Suppressor macrophage treated with lipopolysaccharide for 1 hour (primary cell): ENCODE data around the gene DSE.
A peak's percentile ranks its signal among the peaks of the same experiment; 100 is the strongest.
"Not testable (repeated sequence)": the region's sequence is repeated elsewhere in the genome, so short reads cannot be mapped to it uniquely, and the experiment has no call there.

Experiments used
- DNase-seq, 3 donors: peaks; one replicate each; pipeline ENCODE4 v3.0.0-alpha.2; 2020 to 2022

Gene DSE

DNA sequence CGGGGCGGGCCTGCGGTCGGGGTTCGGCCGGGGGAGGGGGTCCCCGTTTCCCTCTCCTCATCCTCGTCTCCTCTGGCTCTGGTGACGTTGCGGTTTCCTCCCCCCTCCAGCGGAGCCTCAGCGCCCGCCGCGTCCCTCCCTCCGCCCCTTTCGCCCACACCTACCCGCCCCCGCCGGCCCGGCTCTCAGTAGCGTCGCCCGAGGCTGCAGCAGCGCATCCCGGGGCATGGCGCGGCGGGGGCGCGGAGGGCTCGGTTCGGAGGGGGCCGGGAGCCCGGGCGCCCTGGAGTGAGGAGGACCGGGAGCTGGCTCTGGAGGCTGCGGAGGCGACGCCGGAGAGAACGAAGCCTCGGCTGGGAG is at the start of gene DSE:
Gene DSE (plus strand): TSS at position 188 of the 360 bp plus-strand sequence. CDS start 28,304 bp downstream, outside the sequence.
- peak; percentile 87 to 94 (median 88) for DNase-seq

DNA sequence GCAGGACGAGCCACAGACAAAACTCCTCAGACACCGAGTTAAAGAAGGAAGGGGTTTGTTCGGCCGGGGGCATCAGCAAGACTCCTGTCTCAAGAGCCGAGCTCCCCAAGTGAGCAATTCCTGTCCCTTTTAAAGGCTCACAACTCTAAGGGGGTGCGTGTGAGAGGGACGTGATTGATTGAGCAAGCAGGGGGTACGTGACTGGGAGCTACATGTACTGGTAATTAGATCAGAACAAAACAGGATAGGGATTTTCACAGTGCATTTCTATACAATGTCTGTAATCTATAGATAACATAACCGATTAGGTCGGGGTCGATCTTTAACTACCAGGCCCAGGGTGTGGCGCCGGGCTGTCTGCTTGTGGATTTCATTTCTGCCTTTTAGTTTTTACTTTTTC is 48.8 kb upstream of the DSE start:
- DNase-seq: not testable (repeated sequence)

DNA sequence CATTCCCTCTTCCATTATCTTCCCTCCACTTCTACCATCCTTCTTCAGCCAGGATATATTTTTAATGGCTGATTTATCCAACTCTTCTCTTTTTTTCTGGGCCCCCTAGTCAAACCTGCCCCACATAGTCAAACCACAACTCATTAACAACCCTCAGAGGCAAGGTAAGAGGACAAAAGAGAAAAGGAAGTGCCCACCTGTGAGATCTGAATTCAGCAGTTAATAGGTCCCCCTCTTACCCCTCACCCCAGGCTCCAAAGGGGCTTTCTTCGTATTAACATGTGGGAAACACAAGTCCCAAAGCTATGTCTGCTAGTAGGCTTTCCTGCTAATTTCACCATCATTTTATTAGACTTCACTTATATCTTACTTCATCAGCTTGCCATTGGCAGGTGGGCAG is 46.9 kb upstream of the DSE start:
- DNase-seq: no peak

GRCh38 chr6:116325634-116326132 is 45.1 kb upstream of the DSE start:
- DNase-seq: peak in 1 of 3 donors; percentile 10

DNA sequence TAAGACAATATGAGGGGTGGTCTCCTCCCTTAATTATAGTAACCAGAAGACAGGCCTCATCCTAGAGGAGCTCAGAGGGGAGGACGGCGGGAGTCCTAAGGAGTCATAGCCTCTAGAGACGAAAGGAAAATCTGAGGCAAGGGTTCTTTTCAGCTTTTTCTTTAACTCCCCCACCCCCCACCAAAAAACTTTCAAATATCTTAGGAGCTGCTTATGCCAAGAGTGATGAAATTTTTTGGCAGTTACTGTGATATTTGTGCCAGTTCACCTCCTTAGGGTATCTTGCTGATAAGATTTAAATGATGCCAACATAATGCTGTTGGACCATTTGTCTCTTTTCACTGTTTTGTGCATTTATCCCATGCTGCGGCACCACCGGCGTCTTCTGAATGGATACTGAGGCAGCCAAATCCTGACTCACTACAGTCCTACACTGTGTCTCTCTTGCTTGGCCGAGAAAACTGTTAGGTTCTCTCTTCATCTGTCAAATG is 44.5 kb upstream of the DSE start:
- no peak for DNase-seq

- no peak for DNase-seq
Measured at GRCh38 chr6:116326996-116327395, 43.8 kb upstream of the DSE start.

GRCh38 chr6:116327803-116328527 is 42.8 kb upstream of the DSE start:
- peak in 1 of 3 donors; percentile 20 for DNase-seq

DNA sequence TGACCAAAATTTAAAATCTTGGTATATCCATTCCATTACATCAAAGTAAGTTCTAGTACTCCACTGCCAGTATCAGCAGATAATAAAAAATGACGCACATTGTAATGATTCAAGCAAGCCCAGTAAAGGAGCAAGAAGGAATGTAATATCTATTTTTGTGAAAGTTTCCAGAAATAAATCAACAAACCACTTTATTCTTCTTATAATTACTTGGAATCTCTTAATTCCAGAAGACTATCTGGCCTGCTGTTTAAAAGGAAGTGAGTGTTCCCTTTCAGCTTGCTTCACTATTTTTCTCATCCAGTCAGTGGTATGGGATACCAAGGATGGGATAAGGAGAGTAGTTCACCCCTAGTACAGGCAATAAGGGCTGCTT is 42.2 kb upstream of the DSE start:
- DNase-seq: peak in 1 of 3 donors; percentile 8

DNA sequence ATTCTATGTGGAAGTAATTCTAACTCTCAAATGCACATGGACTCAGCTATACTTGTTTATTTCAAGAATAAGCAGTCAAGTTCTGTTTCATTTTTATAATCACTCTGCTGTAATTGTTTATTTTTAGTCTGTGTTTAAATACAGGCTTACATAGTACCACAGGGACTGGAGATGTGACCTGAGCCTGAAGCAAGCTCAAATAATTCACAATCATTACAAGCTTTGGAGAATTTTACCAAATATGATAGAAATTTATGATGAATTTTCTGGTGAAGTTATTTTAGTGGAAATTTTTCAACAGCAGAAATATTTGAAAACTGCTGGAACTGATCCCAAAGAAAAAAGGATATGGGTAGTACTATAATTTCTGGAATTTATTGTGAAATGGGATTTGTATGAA is 41.6 kb upstream of the DSE start:
- no peak for DNase-seq

- peak in 2 of 3 donors; percentile 41 to 44 for DNase-seq
Measured at GRCh38 chr6:116330511-116330910, 40.2 kb upstream of the DSE start.

GRCh38 chr6:116332096-116332495 is 38.7 kb upstream of the DSE start:
- DNase-seq: peak in 1 of 3 donors; percentile 16

DNA sequence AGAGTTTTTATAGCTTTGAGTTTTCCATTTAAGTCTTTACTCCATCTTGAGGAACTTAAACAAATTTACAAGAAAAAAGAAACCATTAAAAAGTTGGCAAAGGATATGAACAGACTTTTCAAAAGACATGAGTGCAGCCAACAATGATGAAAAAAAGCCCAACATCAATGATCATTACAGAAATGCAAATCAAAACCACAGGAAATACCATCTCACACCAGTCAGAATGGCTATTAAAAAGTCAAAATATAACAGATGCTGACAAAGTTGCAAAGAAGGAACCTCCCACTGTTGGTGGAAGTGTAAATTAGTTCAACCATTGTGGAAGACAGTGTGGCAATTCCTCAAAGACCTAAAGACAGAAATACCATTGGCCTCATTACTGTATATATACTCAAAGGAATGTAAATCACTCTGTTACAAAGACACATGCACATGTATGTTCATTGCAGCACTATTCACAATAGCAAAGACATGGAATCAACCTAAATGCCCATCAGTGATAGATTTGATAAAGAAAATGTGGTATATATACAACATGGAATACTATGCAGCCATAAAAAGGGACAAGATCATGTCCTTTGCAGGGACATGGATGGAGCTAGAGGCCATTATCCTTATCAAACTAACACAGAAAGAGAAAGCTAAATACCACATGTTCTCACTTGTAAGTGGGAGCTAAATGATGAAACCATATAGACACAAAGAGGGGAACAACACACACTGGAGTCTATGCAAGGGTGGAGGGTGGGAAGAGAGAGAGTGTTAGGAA is 35.9 kb upstream of the DSE start:
- DNase-seq: peak in 1 of 3 donors; percentile 18

GRCh38 chr6:116335612-116336215 is 35.0 kb upstream of the DSE start:
- peak in 1 of 3 donors; percentile 20 for DNase-seq

DNA sequence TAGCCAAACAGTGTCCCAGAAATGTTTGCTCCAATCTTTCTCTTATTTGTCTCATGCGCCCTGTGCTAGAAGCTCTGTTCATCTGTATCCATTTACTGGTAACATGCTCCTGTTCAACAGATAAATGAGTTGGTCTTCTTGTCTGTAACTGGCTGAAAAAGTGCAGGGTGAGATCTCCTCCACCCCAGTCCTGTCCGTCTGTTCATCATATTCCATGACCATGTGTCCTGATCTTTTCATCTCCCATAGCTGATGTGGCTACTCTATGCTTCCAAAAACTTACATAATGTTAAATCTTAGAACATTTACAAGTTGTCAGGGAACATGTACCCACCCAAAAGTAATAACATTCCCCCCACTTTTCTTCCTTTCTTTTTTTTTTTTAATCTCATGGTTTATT is 31.8 kb upstream of the DSE start:
- no peak for DNase-seq

DNA sequence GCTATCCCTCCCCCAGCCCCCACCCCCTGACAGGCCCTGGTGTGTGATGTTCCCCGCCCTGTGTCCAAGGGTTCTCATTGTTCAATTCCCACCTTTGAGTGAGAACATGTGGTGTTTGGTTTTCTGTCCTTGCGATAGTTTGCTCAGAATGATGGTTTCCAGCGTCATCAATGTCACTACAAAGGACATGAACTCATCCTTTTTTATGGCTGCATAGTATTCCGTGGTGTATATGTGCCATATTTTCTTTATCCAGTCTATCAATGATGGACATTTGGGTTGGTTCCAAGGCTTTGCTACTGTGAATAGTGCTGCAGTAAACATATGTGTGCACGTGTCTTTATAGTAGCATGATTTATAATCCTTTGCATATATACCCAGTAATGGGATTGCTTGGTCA is 30.1 kb upstream of the DSE start:
- not testable (repeated sequence) for DNase-seq

DNA sequence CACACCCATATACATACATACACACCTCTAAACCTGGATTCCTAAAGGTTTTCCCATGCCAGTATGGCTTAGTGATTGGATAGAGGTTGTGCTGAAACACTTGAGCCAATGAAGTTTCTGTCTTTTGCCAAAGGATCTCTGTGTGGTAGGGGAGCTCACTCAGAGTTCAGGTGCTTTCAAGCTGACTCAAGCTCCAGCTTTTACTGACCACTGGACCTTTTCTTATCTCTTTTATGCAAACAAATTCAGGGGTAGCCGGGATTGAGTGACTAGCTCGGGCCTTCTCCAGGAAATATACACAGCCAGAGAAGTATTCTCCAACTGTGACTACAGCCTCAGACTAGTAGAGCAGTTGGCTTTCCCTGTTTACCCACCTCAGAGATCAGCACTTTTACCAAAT is 21.5 kb upstream of the DSE start:
- DNase-seq: no peak

GRCh38 chr6:116351101-116351500 is 19.6 kb upstream of the DSE start:
- DNase-seq: no peak

GRCh38 chr6:116352515-116353471 is 18.0 kb upstream of the DSE start:
- DNase-seq: peak in 2 of 3 donors; percentile 46 to 48

GRCh38 chr6:116354236-116354635 is 16.5 kb upstream of the DSE start:
- DNase-seq: peak; percentile 70 to 76 (median 74)

- peak in 2 of 3 donors; percentile 35 to 37 for DNase-seq
Measured at GRCh38 chr6:116355796-116356195, 15.0 kb upstream of the DSE start.

- DNase-seq: peak in 1 of 3 donors; percentile 33
Measured at GRCh38 chr6:116359131-116359530, 11.6 kb upstream of the DSE start.

GRCh38 chr6:116359835-116360234 is 10.9 kb upstream of the DSE start:
- no peak for DNase-seq
